Islet of Langerhans (tissue), 1 donor: Measurements from ENCODE around the gene C2orf15.
A peak's percentile ranks its signal among the peaks of the same experiment; 100 is the strongest.
"Not testable (repeated sequence)": the region's sequence is repeated elsewhere in the genome, so short reads cannot be mapped to it uniquely, and the experiment has no call there.

ENCODE experiments used
- FAIRE-seq: peaks from one replicate; lab custom pipeline; 2011; peaks lifted over from hg19 to GRCh38; lab: Jason Lieb, UNC

The C2orf15 gene

GRCh38 chr2:99169534-99169933, 28.0 kb downstream of the C2orf15 start:
- no peak for FAIRE-seq

- peak; percentile 21 for FAIRE-seq
Measured at GRCh38 chr2:99171377-99172140, 30.1 kb downstream of the C2orf15 start.

GRCh38 chr2:99180755-99181623, 39.5 kb downstream of the C2orf15 start, which contains the start of the genes MITD1 and MRPL30:
Gene MITD1, minus strand, starts transcription at chr2:99181058. Its CDS starts 77 bp downstream, at chr2:99180981.
Gene MRPL30, plus strand, starts transcription at chr2:99181184. Its CDS starts 5,020 bp downstream, at chr2:99186204.
- peak; percentile 24 for FAIRE-seq

- FAIRE-seq = no peak
Measured at GRCh38 chr2:99181624-99182000, 40.1 kb downstream of the C2orf15 start.

- no peak for FAIRE-seq
Measured at GRCh38 chr2:99183025-99183424, 41.5 kb downstream of the C2orf15 start.

- FAIRE-seq = no peak
Measured at GRCh38 chr2:99184811-99185210, 43.3 kb downstream of the C2orf15 start.

- no peak for FAIRE-seq
Measured at GRCh38 chr2:99187011-99187410, 45.5 kb downstream of the C2orf15 start.

GRCh38 chr2:99188357-99188756, 46.9 kb downstream of the C2orf15 start:
- FAIRE-seq = no peak

GRCh38 chr2:99190548-99190947, 49.0 kb downstream of the C2orf15 start:
- no peak for FAIRE-seq

GRCh38 chr2:99192364-99192763, 50.9 kb downstream of the C2orf15 start:
- not testable (repeated sequence) for FAIRE-seq

GRCh38 chr2:99198103-99198841, 56.8 kb downstream of the C2orf15 start:
- FAIRE-seq = no peak

GRCh38 chr2:99200076-99200800, 58.7 kb downstream of the C2orf15 start:
- FAIRE-seq = no peak
